Measurements from ENCODE around the gene PSRC1.

- TF ChIP-seq POLR2AphosphoS5 (IDR thresholded peaks at IDR 0.05) = no peak
- TF ChIP-seq CTCF (IDR thresholded peaks at IDR 0.05) = no peak
- TF ChIP-seq POLR2A (IDR thresholded peaks at IDR 0.05) = no peak
- no peak for TF ChIP-seq EP300 (IDR thresholded peaks at IDR 0.05)
Measured at GRCh38 chr1:109293026-109293425, 10.1 kb upstream of the PSRC1 start.
